Activated CD4-positive, alpha-beta memory T cell treated with anti-CD3 and anti-CD28 coated beads for 36 hours (primary cell): ENCODE data around the gene COX6A2. TPM values are rescaled to one million over a fixed set of nuclear protein-coding genes. Genes with fewer than 3 reads are reported as not detected.

Source experiments
- CTCF ChIA-PET: fragments of 350-600 bp; sonication (Branson Sonifier 250); formaldehyde crosslinking; loops from one replicate; lab custom pipeline; 2021; ENCODE audit warnings: antibody characterized with exemption, inconsistent platforms; lab: Charles Lee
- POLR2A ChIA-PET: fragments of 350-600 bp; sonication (Branson Sonifier 250); formaldehyde crosslinking; loops from one replicate; lab custom pipeline; 2021; ENCODE audit warnings: antibody characterized with exemption; lab: Charles Lee
- DNase-seq: peaks from one replicate; pipeline ENCODE4 v3.0.0-alpha.2; 2020
- H3K27ac Mint-ChIP-seq: one replicate; pipeline ENCODE4 v1.8.0; 2021; ENCODE audit warnings: mixed read lengths
- H3K27me3 Mint-ChIP-seq: one replicate; pipeline ENCODE4 v1.8.0; 2021; ENCODE audit warnings: mixed read lengths
- H3K36me3 Mint-ChIP-seq: one replicate; pipeline ENCODE4 v1.8.0; 2021; ENCODE audit warnings: mixed read lengths
- H3K4me1 Mint-ChIP-seq: one replicate; pipeline ENCODE4 v1.8.0; 2021; ENCODE audit warnings: low read depth, mixed read lengths
- H3K4me3 Mint-ChIP-seq: one replicate; pipeline ENCODE4 v1.8.0; 2021; ENCODE audit warnings: mild to moderate bottlenecking, mixed read lengths
- H3K9me3 Mint-ChIP-seq: one replicate; pipeline ENCODE4 v1.8.0; 2021; ENCODE audit warnings: mixed read lengths
- intact Hi-C: fragments of 100-400 bp; cut with micrococcal nuclease; formaldehyde crosslinking; loops from one replicate; pipeline ENCODE4 v1.15.1; 2023
- total RNA-seq, 2 experiments: library from RNA; stranded (reverse); gene quantifications; one replicate each; pipeline ENCODE4 v1.2.3, GENCODE V29; 2021

The COX6A2 gene
- total RNA-seq, 2 experiments from 2014 or later, result not detected

DNA sequence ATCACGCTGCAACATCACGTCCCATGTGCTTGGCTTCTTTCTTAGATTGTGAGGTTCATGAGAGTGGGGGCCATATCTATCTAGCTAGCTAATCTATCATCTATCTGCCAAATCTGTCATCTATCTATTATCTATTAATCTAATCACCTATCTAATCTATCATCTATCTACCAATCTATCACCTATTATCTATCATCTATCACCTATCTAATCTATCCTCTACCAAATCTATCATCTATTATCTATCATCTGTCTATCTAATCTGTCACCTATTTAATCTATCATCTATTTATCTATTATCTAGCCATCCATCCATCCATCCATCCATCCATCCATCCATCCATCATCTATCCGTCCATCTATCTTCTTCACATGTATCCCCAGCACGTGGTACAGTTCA, 14.2 kb downstream of the COX6A2 start:
- intact Hi-C loops, result no loop called here
- Mint-ChIP-seq H3K4me1 (no peaks in the 10 kb centered on the region), H3K9me3 (no peaks in the 10 kb centered on the region), H3K36me3 (no peaks in the 10 kb centered on the region), H3K4me3 (no peak overlapping the region), H3K27me3 (peaks cover 5% of the 10 kb centered on the region), H3K27ac (no peak overlapping the region)
- ChIA-PET CTCF (no interaction called here), POLR2A (no interaction called here)
- no peak for DNase-seq

- no peaks in the 10 kb centered on the region for H3K9me3 Mint-ChIP-seq
- CTCF ChIA-PET, result no interaction called here
- no peaks in the 10 kb centered on the region for H3K4me1 Mint-ChIP-seq
- POLR2A ChIA-PET, result no interaction called here
- no peaks in the 10 kb centered on the region for H3K36me3 Mint-ChIP-seq
- intact Hi-C loops, result no loop called here
- no peak overlapping the region for H3K4me3 Mint-ChIP-seq
- no peak overlapping the region for H3K27ac Mint-ChIP-seq
- DNase-seq, result no peak
- peaks cover 7% of the 10 kb centered on the region for H3K27me3 Mint-ChIP-seq
These were observed 14.8 kb downstream of the COX6A2 start for GRCh38 chr16:31413381-31413780.

DNA sequence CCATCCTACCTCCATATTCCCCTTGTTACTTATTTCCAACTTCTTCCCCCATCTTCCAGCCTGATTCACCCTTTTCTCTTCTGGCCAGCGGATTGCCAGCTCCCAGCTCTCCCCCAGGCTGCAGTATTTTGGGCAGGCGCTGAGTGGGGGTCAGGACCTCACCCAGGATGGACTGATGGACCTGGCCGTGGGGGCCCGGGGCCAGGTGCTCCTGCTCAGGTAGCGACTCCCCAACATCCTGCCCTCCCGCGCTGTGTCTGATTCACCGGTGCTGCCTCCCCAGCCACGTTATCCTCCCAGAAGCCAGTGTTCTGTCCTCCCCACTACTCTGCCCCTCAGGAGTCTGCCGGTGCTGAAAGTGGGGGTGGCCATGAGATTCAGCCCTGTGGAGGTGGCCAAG, 15.4 kb downstream of the COX6A2 start:
- Mint-ChIP-seq H3K36me3 (no peaks in the 10 kb centered on the region), H3K9me3 (no peaks in the 10 kb centered on the region), H3K27me3 (peaks cover 7% of the 10 kb centered on the region), H3K4me1 (no peaks in the 10 kb centered on the region), H3K27ac (no peak overlapping the region), H3K4me3 (no peak overlapping the region)
- intact Hi-C loops, result no loop called here
- CTCF ChIA-PET, result no interaction called here
- DNase-seq, result no peak
- POLR2A ChIA-PET, result no interaction called here

DNA sequence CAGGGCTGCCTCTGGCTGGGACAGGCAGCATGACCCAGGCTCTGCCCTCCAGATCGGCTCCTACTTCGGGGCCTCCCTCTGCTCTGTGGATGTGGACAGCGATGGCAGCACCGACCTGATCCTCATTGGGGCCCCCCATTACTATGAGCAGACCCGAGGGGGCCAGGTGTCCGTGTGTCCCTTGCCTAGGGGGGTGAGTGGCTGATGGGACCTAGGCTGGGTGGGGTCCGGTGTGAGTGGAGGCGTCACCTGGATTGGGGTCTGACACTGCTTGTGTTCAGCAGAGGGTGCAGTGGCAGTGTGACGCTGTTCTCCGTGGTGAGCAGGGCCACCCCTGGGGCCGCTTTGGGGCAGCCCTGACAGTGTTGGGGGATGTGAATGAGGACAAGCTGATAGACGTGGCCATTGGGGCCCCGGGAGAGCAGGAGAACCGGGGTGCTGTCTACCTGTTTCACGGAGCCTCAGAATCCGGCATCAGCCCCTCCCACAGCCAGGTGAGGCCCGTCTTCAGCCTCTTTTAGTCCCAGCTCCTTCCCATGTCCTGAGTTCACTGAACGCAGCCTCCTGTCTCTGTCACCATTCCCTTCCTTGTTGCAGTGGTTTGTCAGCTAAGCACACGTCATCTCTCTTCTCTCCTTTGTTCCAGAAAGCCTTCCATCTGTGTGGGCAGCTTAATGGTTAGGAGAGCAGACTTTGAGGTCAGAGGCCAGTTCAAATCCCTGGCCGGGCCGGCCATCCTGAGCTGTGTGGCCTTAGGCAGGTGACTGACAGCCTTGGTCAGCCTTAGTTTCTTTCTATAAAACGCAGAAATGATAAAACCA, 16.9 kb downstream of the COX6A2 start:
- Mint-ChIP-seq H3K4me1 (no peaks in the 10 kb centered on the region), H3K27ac (no peak overlapping the region), H3K36me3 (no peaks in the 10 kb centered on the region), H3K9me3 (no peaks in the 10 kb centered on the region), H3K27me3 (peaks cover 6% of the 10 kb centered on the region), H3K4me3 (no peak overlapping the region)
- no peak for DNase-seq
- ChIA-PET CTCF (no interaction called here), POLR2A (no interaction called here)
- intact Hi-C loops, result no loop called here

- Mint-ChIP-seq H3K4me1 (no peaks in the 10 kb centered on the region), H3K4me3 (no peak overlapping the region), H3K36me3 (no peaks in the 10 kb centered on the region), H3K9me3 (no peaks in the 10 kb centered on the region), H3K27me3 (peaks cover 3% of the 10 kb centered on the region), H3K27ac (no peak overlapping the region)
- DNase-seq, result no peak
- intact Hi-C loops, result no loop called here
- POLR2A ChIA-PET, result no interaction called here
- CTCF ChIA-PET, result no interaction called here
These were observed 18.1 kb downstream of the COX6A2 start for GRCh38 chr16:31410082-31410481.

DNA sequence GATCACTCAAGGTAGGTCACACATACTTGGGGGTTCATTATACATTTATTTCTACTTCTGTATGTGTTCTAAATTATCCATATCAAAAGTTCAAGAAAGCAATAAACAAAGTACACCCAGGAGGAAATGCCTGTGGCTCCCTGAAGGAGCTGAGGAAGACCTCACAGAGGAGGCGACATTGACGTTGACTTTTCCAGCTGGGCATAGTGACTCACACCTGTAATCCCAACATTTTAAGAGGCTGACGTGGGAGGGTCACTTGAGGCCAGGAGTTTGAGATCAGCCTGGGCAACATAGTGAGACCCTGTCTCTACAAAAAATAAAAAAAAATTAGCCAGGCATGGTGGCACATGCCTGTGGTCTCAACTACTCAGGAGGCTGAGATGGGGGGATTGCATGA, 18.7 kb downstream of the COX6A2 start:
- H3K36me3 Mint-ChIP-seq, result no peaks in the 10 kb centered on the region
- ChIA-PET CTCF (no interaction called here), POLR2A (no interaction called here)
- no peak for DNase-seq
- H3K4me3 Mint-ChIP-seq, result no peak overlapping the region
- peaks cover 3% of the 10 kb centered on the region for H3K27me3 Mint-ChIP-seq
- no peaks in the 10 kb centered on the region for H3K9me3 Mint-ChIP-seq
- intact Hi-C loops, result no loop called here
- H3K27ac Mint-ChIP-seq, result no peak overlapping the region
- no peaks in the 10 kb centered on the region for H3K4me1 Mint-ChIP-seq

- intact Hi-C loops, result no loop called here
- Mint-ChIP-seq H3K36me3 (no peaks in the 10 kb centered on the region), H3K27me3 (peaks cover 3% of the 10 kb centered on the region), H3K4me1 (peaks cover 3% of the 10 kb centered on the region), H3K9me3 (no peaks in the 10 kb centered on the region), H3K27ac (no peak overlapping the region), H3K4me3 (no peak overlapping the region)
- no peak for DNase-seq
- ChIA-PET CTCF (no interaction called here), POLR2A (no interaction called here)
These were observed 20.8 kb downstream of the COX6A2 start for GRCh38 chr16:31407406-31407805.

- ChIA-PET CTCF (interaction anchor here (1.3 kb wide), 1 partner anchor 262 kb away, joined by 3 read pairs; no protein-coding TSS in a partner anchor), POLR2A (no interaction called here)
- H3K9me3 Mint-ChIP-seq, result peaks cover 6% of the 10 kb centered on the region
- DNase-seq, result no peak
- H3K27ac Mint-ChIP-seq, result no peak overlapping the region
- no peak overlapping the region for H3K4me3 Mint-ChIP-seq
- peaks cover 7% of the 10 kb centered on the region for H3K4me1 Mint-ChIP-seq
- H3K27me3 Mint-ChIP-seq, result peaks cover 2% of the 10 kb centered on the region
- intact Hi-C loops, result no loop called here
- no peaks in the 10 kb centered on the region for H3K36me3 Mint-ChIP-seq
These were observed 23.7 kb downstream of the COX6A2 start for GRCh38 chr16:31404353-31405064.

GRCh38 chr16:31403590-31404352, 24.4 kb downstream of the COX6A2 start:
- Mint-ChIP-seq H3K4me3 (no peak overlapping the region), H3K36me3 (no peaks in the 10 kb centered on the region), H3K27ac (no peak overlapping the region), H3K4me1 (peaks cover 7% of the 10 kb centered on the region), H3K27me3 (peaks cover 2% of the 10 kb centered on the region), H3K9me3 (peaks cover 11% of the 10 kb centered on the region)
- DNase-seq, result no peak
- ChIA-PET POLR2A (no interaction called here), CTCF (no interaction called here)
- intact Hi-C loops, result no loop called here

- POLR2A ChIA-PET, result no interaction called here
- Mint-ChIP-seq H3K4me1 (peaks cover 7% of the 10 kb centered on the region), H3K9me3 (peaks cover 11% of the 10 kb centered on the region), H3K27ac (no peak overlapping the region), H3K36me3 (no peaks in the 10 kb centered on the region), H3K4me3 (no peak overlapping the region), H3K27me3 (no peaks in the 10 kb centered on the region)
- DNase-seq, result no peak
- CTCF ChIA-PET, result interaction anchor here (0.7 to 1.3 kb wide), 2 partner anchors 20 to 35 kb away, joined by 3 to 4 read pairs; no protein-coding TSS in a partner anchor
- intact Hi-C loops, result no loop called here
These were observed 25.5 kb downstream of the COX6A2 start for GRCh38 chr16:31402687-31403086.

- ChIA-PET POLR2A (no interaction called here), CTCF (interaction anchor here (1.3 kb wide), 1 partner anchor 19 kb away, joined by 4 read pairs; no protein-coding TSS in a partner anchor)
- Mint-ChIP-seq H3K9me3 (peaks cover 11% of the 10 kb centered on the region), H3K27me3 (no peaks in the 10 kb centered on the region), H3K36me3 (no peaks in the 10 kb centered on the region), H3K4me1 (peaks cover 7% of the 10 kb centered on the region), H3K4me3 (no peak overlapping the region), H3K27ac (no peak overlapping the region)
- intact Hi-C loops, result no loop called here
- DNase-seq, result no peak
These were observed 26.7 kb downstream of the COX6A2 start for GRCh38 chr16:31401436-31401835.

- Mint-ChIP-seq H3K4me3 (no peak overlapping the region), H3K27me3 (no peaks in the 10 kb centered on the region), H3K9me3 (peaks cover 11% of the 10 kb centered on the region), H3K27ac (no peak overlapping the region), H3K36me3 (no peaks in the 10 kb centered on the region), H3K4me1 (peaks cover 7% of the 10 kb centered on the region)
- intact Hi-C loops, result no loop called here
- ChIA-PET POLR2A (no interaction called here), CTCF (interaction anchor here (1.3 kb wide), 1 partner anchor 17 kb away, joined by 4 read pairs; no protein-coding TSS in a partner anchor)
- no peak for DNase-seq
These were observed 28.0 kb downstream of the COX6A2 start for GRCh38 chr16:31400191-31400590.
